HAP-1 (cell line): Measurements from ENCODE around the gene MYEOV.

ENCODE experiments used
- DNase-seq, 2 experiments: peaks; one replicate each; pipeline ENCODE4 v3.0.0-alpha.2; 2016 to 2020; ENCODE audit warnings: low spot score in 2 of 2
- H3K27me3 ChIP-seq: fragments of 250-450 bp; sonication (Bioruptor Pico); 2 replicates; pipeline ENCODE4 v1.5.1; 2020; ENCODE audit warnings: low read depth, mild to moderate bottlenecking, moderate library complexity
- H3K36me3 ChIP-seq: fragments of 250-450 bp; sonication (Bioruptor Pico); replicated peaks from 2 replicates; pipeline ENCODE4 v1.5.1; 2020; ENCODE audit warnings: mild to moderate bottlenecking
- H3K4me1 ChIP-seq: fragments of 250-450 bp; sonication (Bioruptor Pico); 2 replicates; pipeline ENCODE4 v1.5.1; 2020; ENCODE audit warnings: mild to moderate bottlenecking
- H3K4me3 ChIP-seq: fragments of 250-450 bp; sonication (Bioruptor Pico); 2 replicates; pipeline ENCODE4 v1.5.1; 2020; ENCODE audit warnings: mild to moderate bottlenecking, moderate library complexity
- H3K9me3 ChIP-seq: fragments of 250-450 bp; sonication (Bioruptor Pico); 2 replicates; pipeline ENCODE4 v1.5.1; 2020; ENCODE audit warnings: mild to moderate bottlenecking, moderate library complexity
- in situ Hi-C: fragments of 300-500 bp; cut with MboI; formaldehyde crosslinking; loops from 3 replicates; pipeline ENCODE4 v1.14.3; 2020; ENCODE audit warnings: low sequenced_read_pairs, inconsistent platforms, mixed read lengths

Gene MYEOV

GRCh38 chr11:69316956-69317355 is 23.0 kb downstream of the MYEOV start:
- Histone ChIP-seq H3K9me3 (no peaks in the 10 kb centered on the region), H3K4me3 (no peak overlapping the region), H3K4me1 (no peaks in the 10 kb centered on the region), H3K27me3 (no peaks in the 10 kb centered on the region; the same call in 1 of the 2 replicates), H3K36me3 (no peaks in the 10 kb centered on the region)
- in situ Hi-C loops: no loop called here
- DNase-seq: no peak

- Histone ChIP-seq H3K4me1 (no peaks in the 10 kb centered on the region), H3K4me3 (no peak overlapping the region), H3K9me3 (no peaks in the 10 kb centered on the region), H3K36me3 (no peaks in the 10 kb centered on the region), H3K27me3 (no peaks in the 10 kb centered on the region)
- DNase-seq: no peak
- in situ Hi-C loops: no loop called here
These were observed 23.6 kb downstream of the MYEOV start for GRCh38 chr11:69317401-69318092.

- in situ Hi-C loops: no loop called here
- no peaks in the 10 kb centered on the region for H3K9me3 ChIP-seq
- no peaks in the 10 kb centered on the region for H3K4me1 ChIP-seq
- H3K4me3 ChIP-seq: no peak overlapping the region
- DNase-seq: no peak
- no peaks in the 10 kb centered on the region for H3K27me3 ChIP-seq
- no peaks in the 10 kb centered on the region for H3K36me3 ChIP-seq
These were observed 24.1 kb downstream of the MYEOV start for GRCh38 chr11:69318093-69318420.

- Histone ChIP-seq H3K4me3 (no peak overlapping the region), H3K36me3 (no peaks in the 10 kb centered on the region), H3K4me1 (no peaks in the 10 kb centered on the region), H3K27me3 (no peaks in the 10 kb centered on the region), H3K9me3 (no peaks in the 10 kb centered on the region)
- in situ Hi-C loops: no loop called here
- no peak for DNase-seq
These were observed 25.5 kb downstream of the MYEOV start for GRCh38 chr11:69319255-69320106.

- DNase-seq: no peak
- Histone ChIP-seq H3K4me3 (no peak overlapping the region), H3K27me3 (no peaks in the 10 kb centered on the region), H3K9me3 (no peaks in the 10 kb centered on the region), H3K36me3 (no peaks in the 10 kb centered on the region), H3K4me1 (no peaks in the 10 kb centered on the region)
- in situ Hi-C loops: no loop called here
These were observed 26.4 kb downstream of the MYEOV start for GRCh38 chr11:69320326-69320725.

GRCh38 chr11:69320756-69321741 is 27.1 kb downstream of the MYEOV start:
- Histone ChIP-seq H3K4me1 (no peaks in the 10 kb centered on the region), H3K9me3 (no peaks in the 10 kb centered on the region), H3K27me3 (no peaks in the 10 kb centered on the region), H3K36me3 (no peaks in the 10 kb centered on the region), H3K4me3 (no peak overlapping the region)
- in situ Hi-C loops: no loop called here
- no peak for DNase-seq

- H3K27me3 ChIP-seq: no peaks in the 10 kb centered on the region
- no peaks in the 10 kb centered on the region for H3K4me1 ChIP-seq
- H3K4me3 ChIP-seq: no peak overlapping the region
- no peak for DNase-seq
- in situ Hi-C loops: no loop called here
- H3K9me3 ChIP-seq: no peaks in the 10 kb centered on the region
- H3K36me3 ChIP-seq: no peaks in the 10 kb centered on the region
These were observed 28.0 kb downstream of the MYEOV start for GRCh38 chr11:69321877-69322361.

- Histone ChIP-seq H3K36me3 (no peaks in the 10 kb centered on the region), H3K9me3 (no peaks in the 10 kb centered on the region), H3K4me1 (no peaks in the 10 kb centered on the region), H3K27me3 (no peaks in the 10 kb centered on the region; the same call in 1 of the 2 replicates), H3K4me3 (no peak overlapping the region)
- DNase-seq: no peak
- in situ Hi-C loops: no loop called here
These were observed 31.5 kb downstream of the MYEOV start for GRCh38 chr11:69325446-69325845.

GRCh38 chr11:69326622-69327219 is 32.8 kb downstream of the MYEOV start:
- no peak for DNase-seq
- Histone ChIP-seq H3K36me3 (no peaks in the 10 kb centered on the region), H3K27me3 (no peaks in the 10 kb centered on the region; the same call in 1 of the 2 replicates), H3K4me3 (no peak overlapping the region), H3K9me3 (no peaks in the 10 kb centered on the region), H3K4me1 (no peaks in the 10 kb centered on the region)
- in situ Hi-C loops: no loop called here

GRCh38 chr11:69327741-69328191 is 33.8 kb downstream of the MYEOV start:
- DNase-seq: peak in 1 of 2 experiments; percentile 0
- no peaks in the 10 kb centered on the region for H3K9me3 ChIP-seq
- in situ Hi-C loops: no loop called here
- H3K36me3 ChIP-seq: no peaks in the 10 kb centered on the region
- no peak overlapping the region for H3K4me3 ChIP-seq
- H3K27me3 ChIP-seq: no peaks in the 10 kb centered on the region; the same call in 1 of the 2 replicates
- no peaks in the 10 kb centered on the region for H3K4me1 ChIP-seq

- DNase-seq: peak in 1 of 2 experiments; percentile 4
- H3K27me3 ChIP-seq: no peaks in the 10 kb centered on the region; the same call in 1 of the 2 replicates
- H3K36me3 ChIP-seq: no peaks in the 10 kb centered on the region
- H3K9me3 ChIP-seq: no peaks in the 10 kb centered on the region
- no peak overlapping the region for H3K4me3 ChIP-seq
- in situ Hi-C loops: no loop called here
- H3K4me1 ChIP-seq: no peaks in the 10 kb centered on the region
These were observed 34.3 kb downstream of the MYEOV start for GRCh38 chr11:69328231-69328630.

GRCh38 chr11:69329581-69329980 is 35.6 kb downstream of the MYEOV start:
- Histone ChIP-seq H3K36me3 (no peaks in the 10 kb centered on the region), H3K4me1 (no peaks in the 10 kb centered on the region), H3K27me3 (no peaks in the 10 kb centered on the region; the same call in 1 of the 2 replicates), H3K9me3 (no peaks in the 10 kb centered on the region), H3K4me3 (no peak overlapping the region)
- in situ Hi-C loops: no loop called here
- DNase-seq: no peak

GRCh38 chr11:69330330-69330729 is 36.4 kb downstream of the MYEOV start:
- in situ Hi-C loops: no loop called here
- Histone ChIP-seq H3K4me3 (no peak overlapping the region), H3K4me1 (no peaks in the 10 kb centered on the region), H3K27me3 (no peaks in the 10 kb centered on the region; the same call in 1 of the 2 replicates), H3K36me3 (no peaks in the 10 kb centered on the region), H3K9me3 (no peaks in the 10 kb centered on the region)
- no peak for DNase-seq
